D721Med (cell line): ENCODE data around the gene ARHGEF16.

Experiments used
- DNase-seq: peaks from one replicate; pipeline ENCODE4 v3.0.0; 2011; ENCODE audit warnings: low spot score; ENCODE audit not compliant: insufficient read length
- FAIRE-seq: peaks from 2 replicates; lab custom pipeline; 2011; peaks lifted over from hg19 to GRCh38; lab: Jason Lieb, UNC
- CTCF ChIP-seq: IDR thresholded peaks from 2 replicates; pipeline ENCODE4 v1.5.1; 2012; ENCODE audit warnings: mild to moderate bottlenecking, control low read depth; ENCODE audit not compliant: insufficient read depth; ENCODE audit errors: missing control alignments

ARHGEF16 gene

GRCh38 chr1:3442331-3442730, 12.1 kb upstream of the ARHGEF16 start:
- no peak for DNase-seq
- FAIRE-seq = no peak
- TF ChIP-seq CTCF = no peak

GRCh38 chr1:3442901-3443300, 11.6 kb upstream of the ARHGEF16 start:
- FAIRE-seq = no peak
- no peak for DNase-seq
- TF ChIP-seq CTCF = no peak

GRCh38 chr1:3443807-3444206, 10.7 kb upstream of the ARHGEF16 start:
- no peak for DNase-seq
- TF ChIP-seq CTCF = no peak
- no peak for FAIRE-seq

GRCh38 chr1:3444298-3444697, 10.2 kb upstream of the ARHGEF16 start:
- TF ChIP-seq CTCF = no peak
- no peak for FAIRE-seq
- DNase-seq = no peak

- DNase-seq = no peak
- no peak for FAIRE-seq
- no peak for TF ChIP-seq CTCF
Observed at GRCh38 chr1:3444736-3445135, 9.7 kb upstream of the ARHGEF16 start.

- TF ChIP-seq CTCF = no peak
- FAIRE-seq = no peak
- no peak for DNase-seq
Observed at GRCh38 chr1:3450202-3450863, 4.1 kb upstream of the ARHGEF16 start.

GRCh38 chr1:3450983-3451382, 3.5 kb upstream of the ARHGEF16 start:
- no peak for TF ChIP-seq CTCF
- DNase-seq (no peak), FAIRE-seq (no peak)
